Right hindlimb (tissue), 1 donor: Measurements from ENCODE around the gene DSTN.

Source experiments
- DNase-seq: peaks from one replicate; pipeline ENCODE4 v3.0.0-alpha.2; 2018

DSTN gene

DNA sequence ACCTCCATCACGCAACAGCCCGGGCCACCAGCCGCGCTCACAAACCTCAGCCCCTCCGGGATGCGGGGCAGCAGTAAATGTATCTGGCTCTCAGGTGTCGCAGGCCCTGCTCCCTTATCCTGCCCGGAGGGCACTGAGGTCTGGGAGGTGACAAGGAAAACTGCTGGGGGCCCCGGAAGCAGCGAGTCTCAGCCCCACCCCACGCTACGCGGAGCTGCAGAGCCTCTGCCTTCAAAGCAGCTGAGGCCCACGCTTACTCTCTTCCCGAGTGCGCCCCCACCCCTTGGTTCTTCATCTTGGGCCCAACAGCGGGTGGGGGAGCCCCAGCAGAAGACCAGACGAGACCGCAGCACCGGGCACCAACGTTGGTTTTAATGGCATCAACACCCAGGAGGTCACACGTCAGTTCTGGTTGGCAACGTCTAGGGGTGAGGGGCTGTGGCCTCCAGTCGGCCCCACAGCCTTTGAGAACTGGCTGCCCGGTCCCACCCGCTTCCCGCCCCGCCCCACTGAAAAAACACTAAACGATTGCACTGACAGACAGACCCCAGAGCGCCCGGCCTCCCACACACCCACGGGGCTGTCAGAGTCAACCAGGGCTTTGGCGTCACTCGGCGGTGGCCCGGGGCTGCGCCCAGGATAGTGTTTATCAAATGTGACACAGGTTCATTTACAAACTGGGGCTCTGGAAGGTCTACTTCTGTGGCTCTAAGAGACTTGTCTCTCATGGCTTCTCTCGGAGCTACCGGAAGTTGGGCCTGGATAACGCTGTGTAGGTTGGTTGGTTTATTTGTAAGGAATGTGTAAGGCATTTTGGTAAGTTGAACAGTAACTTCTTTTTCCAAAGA, 43.7 kb downstream of the DSTN start:
- DNase-seq: peak; percentile 37

DNA sequence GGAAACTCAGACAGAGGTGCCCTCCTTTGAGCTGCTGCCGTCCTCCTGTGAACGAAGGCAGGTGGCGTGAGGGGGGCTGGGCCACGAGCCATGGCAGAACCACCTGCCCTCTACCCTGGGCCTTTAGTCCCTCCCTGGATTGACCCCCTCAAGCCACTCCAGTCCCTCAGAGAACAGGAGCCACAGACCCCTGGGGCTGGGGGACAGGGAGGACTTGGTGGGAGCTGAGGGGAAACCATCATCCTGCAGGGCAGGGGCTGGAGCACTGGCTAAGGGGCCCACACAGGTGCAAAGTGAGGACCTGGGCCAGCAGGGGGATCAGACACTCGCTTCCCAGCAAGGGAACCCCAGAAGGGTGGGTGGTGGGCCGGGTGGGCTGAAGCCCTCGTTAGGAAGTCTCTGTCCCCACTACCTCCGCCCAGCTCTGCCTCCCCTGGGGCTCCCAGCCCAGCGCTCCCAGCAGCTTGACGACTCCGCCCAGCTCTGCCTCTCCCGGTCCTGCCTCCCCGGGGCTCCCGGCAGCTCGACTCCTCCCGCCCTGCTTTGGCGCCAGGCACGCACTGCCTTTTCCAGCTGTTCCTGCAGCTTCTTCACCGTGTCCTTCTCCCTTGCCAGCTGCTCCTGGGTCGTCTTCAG, 44.4 kb downstream of the DSTN start:
- DNase-seq: peak; percentile 85

GRCh38 chr20:17614812-17615644, 45.2 kb downstream of the DSTN start:
- DNase-seq: peak; percentile 56

GRCh38 chr20:17615645-17616479, 46.0 kb downstream of the DSTN start:
- peak; percentile 36 for DNase-seq

GRCh38 chr20:17616480-17617211, 46.8 kb downstream of the DSTN start:
- peak; percentile 27 for DNase-seq

- DNase-seq: peak; percentile 52
Measured at GRCh38 chr20:17617212-17617867, 47.5 kb downstream of the DSTN start.

DNA sequence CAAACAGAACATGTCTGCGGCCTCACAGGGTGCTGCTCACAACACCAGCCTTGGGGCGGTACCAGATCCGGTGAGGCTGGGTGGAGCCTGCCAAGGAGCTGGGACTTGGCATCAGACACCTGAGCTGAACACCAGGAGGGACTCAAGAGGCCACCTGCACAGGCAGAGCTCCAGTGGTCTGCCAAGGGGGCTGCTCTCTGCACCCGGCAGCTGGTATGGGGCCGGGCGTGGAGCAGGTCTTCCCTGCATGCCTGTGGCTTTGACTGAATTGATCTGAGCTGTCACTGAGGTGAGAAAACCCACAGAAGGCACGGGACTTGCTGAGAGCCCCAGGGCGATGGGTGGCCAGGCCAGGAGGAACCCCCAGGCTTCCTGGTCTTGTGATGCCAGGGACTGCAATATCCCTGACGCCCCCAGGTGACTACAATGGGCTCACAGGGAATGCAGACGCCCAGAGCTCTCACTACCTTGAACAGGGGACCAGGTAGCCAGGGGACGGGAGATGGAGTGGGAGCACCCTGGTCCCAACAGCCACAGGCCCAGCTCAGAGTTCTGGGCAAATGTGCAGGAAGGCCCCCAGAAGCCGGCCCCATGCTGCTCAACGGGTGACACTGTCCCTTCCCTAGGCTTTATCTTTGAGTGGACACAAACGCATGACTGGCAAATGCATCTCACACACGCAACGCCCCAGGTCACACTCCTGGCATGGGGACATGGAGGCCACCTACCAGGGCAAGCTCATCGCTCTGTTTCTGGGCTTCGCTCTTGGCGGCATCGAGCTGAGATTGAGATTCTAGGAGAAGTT, 48.2 kb downstream of the DSTN start:
- peak; percentile 39 for DNase-seq

DNA sequence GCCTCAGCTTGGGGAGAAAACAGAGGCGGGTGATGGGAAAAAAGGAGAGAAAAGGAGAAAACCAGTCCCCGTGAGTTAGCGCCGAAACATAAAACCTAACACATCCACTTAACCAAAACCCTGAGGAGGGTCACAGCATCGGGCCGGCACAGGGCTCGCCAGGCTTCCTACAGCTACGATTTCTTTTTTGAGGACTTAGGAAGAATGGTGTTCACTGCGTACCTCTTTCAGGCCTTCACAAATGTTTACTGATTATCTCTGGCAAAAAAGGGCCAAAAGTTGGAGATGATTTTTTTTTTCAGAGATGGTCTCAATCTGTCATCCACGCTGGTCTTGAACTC, 48.8 kb downstream of the DSTN start:
- no peak for DNase-seq

- DNase-seq: peak; percentile 18
Measured at GRCh38 chr20:17619351-17620093, 49.6 kb downstream of the DSTN start.

- peak; percentile 19 for DNase-seq
Measured at GRCh38 chr20:17620371-17621228, 50.7 kb downstream of the DSTN start.

GRCh38 chr20:17621229-17621968, 51.5 kb downstream of the DSTN start:
- peak; percentile 13 for DNase-seq

DNA sequence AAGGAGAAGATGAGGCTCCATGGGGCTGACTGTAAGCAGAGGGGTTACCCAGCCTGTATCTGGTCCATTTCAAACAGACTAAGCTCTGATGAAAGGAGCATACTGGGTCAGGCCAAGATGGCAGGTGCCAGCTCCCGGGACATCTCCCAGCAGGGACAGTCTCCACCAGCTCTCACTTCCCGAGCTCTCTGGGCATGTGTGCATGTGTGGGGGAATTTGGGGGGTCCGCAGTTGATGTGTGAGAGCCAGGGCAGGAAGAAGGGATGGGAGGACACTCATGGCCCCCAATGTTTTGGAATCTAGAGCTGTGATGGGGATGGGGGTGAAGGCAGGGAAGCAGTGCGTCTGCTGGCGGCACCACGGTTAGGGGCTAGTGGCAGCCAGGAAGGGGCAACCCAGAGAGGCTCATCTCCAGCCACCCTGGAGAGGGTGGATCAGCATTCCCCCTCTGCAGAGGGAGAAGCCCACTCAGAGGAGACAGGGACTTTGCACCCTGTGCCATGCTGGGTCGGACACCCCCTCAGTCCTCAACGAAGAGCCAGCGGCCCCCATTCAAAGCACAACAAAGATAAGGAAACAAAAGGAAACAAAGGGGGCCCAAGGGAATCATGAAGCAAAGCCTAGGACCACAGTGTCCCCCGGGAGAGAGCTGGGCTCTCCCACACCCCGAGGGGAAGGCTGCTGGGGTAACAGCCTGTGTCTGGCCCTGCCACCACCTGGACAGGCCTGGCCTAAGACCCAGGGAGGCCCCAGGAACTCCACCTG, 52.4 kb downstream of the DSTN start:
- peak; percentile 15 for DNase-seq

GRCh38 chr20:17622851-17623508, 53.1 kb downstream of the DSTN start:
- peak; percentile 16 for DNase-seq

GRCh38 chr20:17624070-17624469, 54.2 kb downstream of the DSTN start:
- peak; percentile 15 for DNase-seq

GRCh38 chr20:17624551-17625245, 54.8 kb downstream of the DSTN start:
- DNase-seq: peak; percentile 17
